ENCODE results near the gene WDR53. TPM values are rescaled to one million over a fixed set of nuclear protein-coding genes. Genes with fewer than 3 reads are reported as not detected.
"Not testable (repeated sequence)": the region's sequence is repeated elsewhere in the genome, so short reads cannot be mapped to it uniquely, and the experiment has no call there.

WDR53 gene
- total RNA-seq, 2 experiments from 2014 or later = 27.2 to 29.3 TPM

DNA sequence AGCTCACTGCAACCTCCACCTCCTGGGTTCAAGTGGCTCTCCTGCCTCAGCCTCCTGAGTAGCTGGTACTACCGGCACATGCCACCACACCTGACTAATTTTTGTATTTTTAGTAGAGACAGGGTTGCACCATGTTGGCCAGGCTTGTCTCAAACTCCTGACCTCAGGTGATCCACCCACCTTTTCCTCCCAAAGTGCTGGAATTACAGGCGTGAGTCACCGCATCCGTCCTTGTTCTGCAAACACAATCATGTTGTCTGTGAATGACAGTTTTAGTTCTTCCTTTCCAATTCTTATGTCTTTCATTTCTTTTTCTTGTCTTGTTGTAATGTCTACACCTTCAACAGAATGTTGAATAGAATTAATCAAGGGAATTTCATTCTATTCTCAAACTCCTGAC lies 36.9 kb downstream of the WDR53 start:
- H3K27ac Mint-ChIP-seq = no peak overlapping the region
- no peak for DNase-seq
- ChIA-PET POLR2A (interaction anchor here (1.0 to 4.2 kb wide), 2 partner anchors 29 to 37 kb away, joined by 3 to 42 read pairs; partner anchors contain the start of genes FBXO45, RNF168 and WDR53), CTCF (interaction anchor here (1.0 to 1.4 kb wide), 2 partner anchors 13 to 78 kb away, joined by 3 to 4 read pairs; no protein-coding TSS in a partner anchor)
- no peak overlapping the region for H3K4me3 Mint-ChIP-seq
- peaks cover 5% of the 10 kb centered on the region for H3K9me3 Mint-ChIP-seq
- H3K27me3 Mint-ChIP-seq = peaks cover 1% of the 10 kb centered on the region
- H3K36me3 Mint-ChIP-seq (ENCODE audit: low read depth) = peaks cover 8% of the 10 kb centered on the region
- H3K4me1 Mint-ChIP-seq = peaks cover 22% of the 10 kb centered on the region

DNA sequence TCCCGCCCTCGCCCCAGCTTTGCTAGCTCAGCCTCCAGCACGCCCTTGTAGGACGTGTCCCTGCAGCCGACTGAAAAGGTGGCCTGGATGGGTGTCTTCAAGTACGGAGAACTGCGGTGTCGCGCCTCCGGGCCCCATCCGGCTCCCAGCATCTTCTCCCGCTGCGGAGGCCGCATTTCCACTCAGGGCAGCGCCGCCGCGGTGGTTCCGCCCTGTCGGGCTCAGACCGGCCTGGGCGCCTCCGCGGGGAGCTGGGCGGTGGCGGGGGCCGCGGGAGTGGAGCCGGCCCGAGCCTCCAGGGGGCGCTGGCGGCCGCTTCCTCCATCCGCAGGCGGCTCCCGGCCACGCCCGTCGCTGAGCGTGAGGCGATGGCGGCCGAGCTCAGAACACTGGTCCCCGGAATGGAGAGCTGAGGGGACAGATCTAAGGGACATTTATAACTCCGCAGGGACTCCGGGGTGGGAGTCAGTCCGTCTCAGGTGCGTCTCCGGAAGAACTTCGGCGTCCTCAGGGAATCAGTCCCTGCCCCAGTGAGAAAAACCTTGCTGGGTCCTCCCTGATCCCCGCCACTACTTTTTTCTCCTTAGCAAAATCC lies 39.6 kb downstream of the WDR53 start:
- Mint-ChIP-seq H3K27me3 (no peaks in the 10 kb centered on the region), H3K4me1 (peaks cover 22% of the 10 kb centered on the region), H3K9me3 (peaks cover 5% of the 10 kb centered on the region), H3K4me3 (peak overlapping the region; percentile 73), H3K36me3 (ENCODE audit: low read depth) (peaks cover 8% of the 10 kb centered on the region), H3K27ac (peak overlapping the region; percentile 85)
- ChIA-PET CTCF (interaction anchor here (0.6 to 2.3 kb wide), 73 partner anchors 8 to 517 kb away, joined by 3 to 24 read pairs (median 4); partner anchors contain the start of genes CEP19, DYNLT2B, FBXO45 and NCBP2), POLR2A (interaction anchor here (0.7 to 4.2 kb wide), 34 partner anchors 9 to 503 kb away, joined by 3 to 42 read pairs (median 5); partner anchors contain the start of genes CEP19, DYNLT2B, FBXO45 and NCBP2)
- DNase-seq = peak; percentile 90

DNA sequence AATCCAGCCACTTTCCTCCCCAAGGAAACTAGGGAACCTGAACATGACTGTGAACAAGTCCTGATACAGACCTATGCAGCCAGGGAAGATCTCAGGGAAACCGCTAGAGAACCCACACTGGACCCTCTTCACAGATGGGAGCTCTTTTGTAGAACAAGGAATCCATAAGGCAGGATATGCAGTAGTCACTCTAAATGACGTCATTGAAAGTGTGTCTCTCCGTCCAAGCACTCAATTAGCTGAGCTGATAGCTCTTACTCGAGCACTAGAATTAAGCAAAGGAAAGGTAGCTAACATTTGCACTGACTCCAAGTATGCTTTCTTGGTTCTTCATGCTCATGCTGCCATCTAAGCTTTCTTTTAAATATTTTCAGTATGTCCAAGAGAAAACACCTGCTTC lies 43.2 kb downstream of the WDR53 start:
- Mint-ChIP-seq H3K36me3 (ENCODE audit: low read depth) (peaks cover 7% of the 10 kb centered on the region), H3K9me3 (peaks cover 19% of the 10 kb centered on the region), H3K27me3 (no peaks in the 10 kb centered on the region), H3K4me3 (no peak overlapping the region), H3K4me1 (peaks cover 18% of the 10 kb centered on the region), H3K27ac (no peak overlapping the region)
- CTCF ChIA-PET = interaction anchor here (0.8 to 1.5 kb wide), 4 partner anchors 46 to 445 kb away, joined by 3 to 4 read pairs (median 4); no protein-coding TSS in a partner anchor
- POLR2A ChIA-PET = no interaction called here
- no peak for DNase-seq

DNA sequence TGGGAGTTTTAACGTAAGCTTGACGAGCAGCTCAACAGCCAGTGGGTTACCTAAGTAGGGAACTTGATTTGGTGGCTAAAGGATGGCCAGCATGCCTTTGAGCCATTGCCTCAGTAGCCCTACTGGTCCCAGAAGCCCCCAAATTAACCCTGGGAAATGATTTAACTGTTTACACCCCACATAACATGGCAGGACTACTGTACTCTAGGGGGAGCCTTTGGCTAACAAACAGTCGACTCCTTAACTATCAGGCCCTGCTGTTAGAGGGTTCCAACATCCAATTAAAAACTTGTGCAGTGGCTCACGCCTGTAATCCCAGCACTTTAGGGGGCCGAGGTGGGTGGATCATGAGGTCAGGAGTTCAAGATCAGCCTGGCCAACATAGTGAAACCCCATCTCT lies 43.8 kb downstream of the WDR53 start:
- Mint-ChIP-seq H3K27ac (no peak overlapping the region), H3K4me3 (no peak overlapping the region), H3K27me3 (no peaks in the 10 kb centered on the region), H3K4me1 (peaks cover 18% of the 10 kb centered on the region), H3K9me3 (peaks cover 24% of the 10 kb centered on the region), H3K36me3 (ENCODE audit: low read depth) (peaks cover 7% of the 10 kb centered on the region)
- ChIA-PET CTCF (interaction anchor here (0.8 to 2.9 kb wide), 12 partner anchors 10 to 448 kb away, joined by 3 to 15 read pairs (median 4); partner anchors contain the start of gene SMCO1), POLR2A (interaction anchor here (0.6 to 1.2 kb wide), 2 partner anchors 85 to 111 kb away, joined by 3 read pairs; no protein-coding TSS in a partner anchor)
- DNase-seq = no peak

DNA sequence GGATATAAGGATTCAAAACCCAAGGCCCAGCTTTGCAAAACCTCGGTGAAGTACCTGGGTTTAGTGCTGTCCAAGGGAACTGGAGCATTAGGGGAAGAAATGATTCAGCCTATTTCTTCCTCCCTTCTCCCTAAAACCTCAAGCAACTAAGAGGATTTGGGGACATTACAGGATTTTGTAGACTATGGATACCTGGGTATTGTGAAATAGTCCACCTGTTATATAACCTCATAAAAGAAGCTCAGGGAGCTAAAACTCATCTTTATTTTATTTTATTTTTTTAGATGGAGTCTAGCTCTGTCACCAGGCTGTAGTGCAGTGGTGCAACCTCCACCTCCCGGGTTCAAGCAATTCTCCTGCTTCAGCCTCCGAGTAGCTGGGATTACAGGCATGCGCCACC lies 44.5 kb downstream of the WDR53 start:
- POLR2A ChIA-PET = interaction anchor here (1.2 to 1.5 kb wide), 2 partner anchors 86 to 344 kb away, joined by 3 read pairs; partner anchors contain the start of gene SENP5
- H3K27me3 Mint-ChIP-seq = no peaks in the 10 kb centered on the region
- no peak for DNase-seq
- peaks cover 13% of the 10 kb centered on the region for H3K36me3 Mint-ChIP-seq (ENCODE audit: low read depth)
- H3K4me3 Mint-ChIP-seq = no peak overlapping the region
- peaks cover 30% of the 10 kb centered on the region for H3K9me3 Mint-ChIP-seq
- no peak overlapping the region for H3K27ac Mint-ChIP-seq
- CTCF ChIA-PET = interaction anchor here (0.6 to 2.9 kb wide), 14 partner anchors 10 to 448 kb away, joined by 3 to 15 read pairs (median 4); partner anchors contain the start of gene SMCO1
- H3K4me1 Mint-ChIP-seq = peaks cover 12% of the 10 kb centered on the region

DNA sequence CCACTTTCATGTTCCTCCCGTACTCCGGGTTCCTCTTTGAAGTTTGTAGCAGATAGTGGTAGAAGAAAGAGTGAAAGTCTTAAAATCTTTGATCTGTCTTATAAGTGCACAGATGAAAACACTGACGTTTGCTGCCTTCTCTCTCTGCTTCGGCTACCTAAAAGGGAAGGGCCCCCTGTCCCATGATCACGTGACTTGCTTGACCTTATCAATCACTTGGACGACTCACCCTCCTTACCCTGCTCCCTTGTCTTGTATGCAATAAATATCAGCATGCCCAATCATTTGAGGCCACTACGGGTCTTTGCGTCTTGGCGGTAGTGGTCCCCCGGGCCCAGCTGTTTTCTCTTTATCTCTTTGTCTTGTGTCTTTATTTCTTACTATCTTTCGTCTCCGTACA lies 47.1 kb downstream of the WDR53 start:
- H3K4me1 Mint-ChIP-seq, H3K27ac Mint-ChIP-seq, H3K27me3 Mint-ChIP-seq, H3K4me3 Mint-ChIP-seq, POLR2A ChIA-PET, DNase-seq: not testable (repeated sequence)
- peaks cover 13% of the 10 kb centered on the region for H3K36me3 Mint-ChIP-seq (ENCODE audit: low read depth)
- CTCF ChIA-PET = interaction anchor here (0.6 to 2.6 kb wide), 6 partner anchors 7 to 268 kb away, joined by 3 to 12 read pairs (median 4); no protein-coding TSS in a partner anchor
- H3K9me3 Mint-ChIP-seq = peaks cover 34% of the 10 kb centered on the region

DNA sequence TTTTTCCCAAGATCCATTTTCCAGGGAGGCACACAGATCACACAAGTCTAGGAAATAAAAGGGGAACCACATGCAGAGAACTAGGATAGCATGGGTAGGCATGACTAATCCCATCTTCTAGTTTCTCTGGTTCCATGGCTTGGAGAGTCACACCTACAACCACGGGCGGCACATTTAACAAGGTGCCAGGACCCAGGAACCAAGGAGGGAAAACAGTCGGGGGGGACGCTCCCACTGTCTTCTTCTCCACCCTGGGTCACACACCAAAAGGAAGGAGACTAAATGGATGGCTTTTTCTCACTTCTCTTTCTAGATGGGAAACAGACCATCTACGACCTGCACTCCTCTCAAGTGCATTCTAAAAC lies 48.7 kb downstream of the WDR53 start:
- POLR2A ChIA-PET = interaction anchor here (1.5 kb wide), 1 partner anchor 265 kb away, joined by 5 read pairs; no protein-coding TSS in a partner anchor
- CTCF ChIA-PET = interaction anchor here (0.9 to 1.5 kb wide), 5 partner anchors 9 to 452 kb away, joined by 3 to 7 read pairs (median 4); no protein-coding TSS in a partner anchor
- Mint-ChIP-seq H3K4me3 (no peak overlapping the region), H3K4me1 (peaks cover 2% of the 10 kb centered on the region), H3K27me3 (peaks cover 2% of the 10 kb centered on the region), H3K36me3 (ENCODE audit: low read depth) (peaks cover 13% of the 10 kb centered on the region), H3K9me3 (peaks cover 38% of the 10 kb centered on the region), H3K27ac (no peak overlapping the region)
- DNase-seq = no peak

DNA sequence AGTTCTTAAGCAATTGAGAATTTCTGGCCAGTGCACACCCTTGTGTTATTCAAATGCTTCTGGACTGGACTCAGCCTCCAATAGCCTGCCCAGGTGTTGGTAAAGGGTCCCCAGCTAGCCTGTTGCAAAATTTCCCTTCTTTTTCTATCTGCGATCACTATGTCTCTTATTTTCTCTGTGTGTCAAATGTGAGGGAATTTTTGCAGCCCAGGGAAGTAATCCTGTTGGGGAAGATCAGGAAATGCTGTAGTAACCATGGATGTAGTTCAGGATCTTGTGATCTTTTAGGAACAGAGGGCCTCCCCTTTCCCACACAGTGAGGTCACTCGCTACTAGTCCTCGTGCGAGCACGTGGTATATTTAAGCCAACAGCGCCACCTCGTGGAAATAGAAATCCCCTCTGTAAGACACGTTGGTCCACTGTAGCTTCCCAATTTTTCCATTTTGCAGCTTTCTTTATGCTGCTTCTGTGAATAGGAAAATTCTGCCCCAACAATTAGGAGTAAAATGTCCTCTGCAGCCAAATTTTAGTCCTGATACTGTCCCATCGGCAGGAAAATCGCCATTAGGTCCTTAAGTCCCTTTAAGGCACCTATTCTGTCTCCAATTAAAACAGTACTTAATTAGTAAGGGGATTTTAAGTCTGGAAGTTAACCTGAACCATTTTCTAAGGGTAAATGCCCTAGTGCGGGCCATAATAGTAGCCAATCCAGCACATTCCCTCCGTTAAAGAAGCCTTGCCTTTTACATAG lies 49.2 kb downstream of the WDR53 start:
- Mint-ChIP-seq H3K4me1 (peaks cover 2% of the 10 kb centered on the region), H3K9me3 (peaks cover 38% of the 10 kb centered on the region), H3K27me3 (peaks cover 2% of the 10 kb centered on the region), H3K4me3 (no peak overlapping the region), H3K36me3 (ENCODE audit: low read depth) (peaks cover 13% of the 10 kb centered on the region), H3K27ac (no peak overlapping the region)
- DNase-seq = peak; percentile 71
- CTCF ChIA-PET = interaction anchor here (0.8 to 2.0 kb wide), 9 partner anchors 10 to 503 kb away, joined by 3 to 9 read pairs (median 4); no protein-coding TSS in a partner anchor
- POLR2A ChIA-PET = interaction anchor here (1.2 to 1.5 kb wide), 3 partner anchors 15 to 264 kb away, joined by 3 to 5 read pairs (median 4); partner anchors contain the start of genes FBXO45, RNF168 and WDR53

DNA sequence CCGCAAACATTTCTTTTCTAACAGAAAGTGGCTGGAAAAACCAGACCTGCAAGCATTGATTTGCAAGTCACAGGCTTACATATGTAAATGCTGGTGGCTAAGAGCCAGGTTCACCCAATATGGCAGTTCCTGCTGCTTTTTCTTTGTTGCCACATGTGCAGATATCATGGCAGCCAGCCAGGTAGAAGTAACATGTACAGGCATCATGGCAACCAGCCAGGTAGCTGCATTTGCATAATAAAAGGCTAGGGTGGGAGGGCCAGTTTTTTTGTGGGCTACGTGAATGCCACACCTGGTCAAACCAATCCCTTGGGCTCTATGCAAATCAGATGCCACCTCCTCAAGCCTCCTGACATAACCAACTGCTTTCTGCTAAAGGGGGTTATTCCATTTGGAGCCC lies 50.4 kb downstream of the WDR53 start:
- H3K27me3 Mint-ChIP-seq = peaks cover 2% of the 10 kb centered on the region
- no peak overlapping the region for H3K4me3 Mint-ChIP-seq
- CTCF ChIA-PET = interaction anchor here (1.1 to 2.0 kb wide), 3 partner anchors 10 to 31 kb away, joined by 4 to 9 read pairs (median 4); no protein-coding TSS in a partner anchor
- no peak for DNase-seq
- H3K36me3 Mint-ChIP-seq (ENCODE audit: low read depth) = peaks cover 13% of the 10 kb centered on the region
- H3K27ac Mint-ChIP-seq = no peak overlapping the region
- POLR2A ChIA-PET = interaction anchor here (1.2 to 1.7 kb wide), 2 partner anchors 11 to 14 kb away, joined by 3 to 5 read pairs; partner anchors contain the start of gene RNF168
- peaks cover 2% of the 10 kb centered on the region for H3K4me1 Mint-ChIP-seq
- peaks cover 38% of the 10 kb centered on the region for H3K9me3 Mint-ChIP-seq

DNA sequence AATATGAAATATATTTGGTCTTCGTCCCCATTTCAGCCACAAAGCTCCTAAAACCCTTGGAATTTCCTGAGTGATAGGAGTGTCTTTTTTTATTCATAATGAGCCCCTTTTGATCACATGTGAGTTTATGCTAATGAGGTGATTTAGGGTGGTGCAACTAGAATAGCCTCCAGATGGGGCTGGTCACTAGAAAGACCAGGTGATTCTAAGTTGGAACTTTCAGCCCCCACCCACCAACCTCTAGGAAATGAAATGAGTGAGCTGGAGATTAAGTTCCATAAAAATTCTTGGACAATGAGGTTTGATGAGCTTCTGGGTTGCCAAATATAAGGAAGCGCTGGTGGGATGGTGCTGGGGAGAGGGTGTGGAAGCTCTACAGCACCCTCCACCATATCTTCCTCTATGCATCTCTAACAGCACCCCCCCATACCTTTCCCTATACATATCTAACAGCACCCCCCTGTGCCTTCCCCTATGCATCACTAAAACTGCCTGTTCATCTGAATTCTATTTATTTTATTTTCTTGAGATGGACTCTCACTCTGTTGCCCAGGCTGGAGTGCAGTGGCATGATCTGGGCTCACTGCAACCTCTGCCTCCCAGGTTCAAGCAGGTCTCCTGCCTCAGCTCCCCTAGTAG lies 51.1 kb downstream of the WDR53 start:
- no peak for DNase-seq

DNA sequence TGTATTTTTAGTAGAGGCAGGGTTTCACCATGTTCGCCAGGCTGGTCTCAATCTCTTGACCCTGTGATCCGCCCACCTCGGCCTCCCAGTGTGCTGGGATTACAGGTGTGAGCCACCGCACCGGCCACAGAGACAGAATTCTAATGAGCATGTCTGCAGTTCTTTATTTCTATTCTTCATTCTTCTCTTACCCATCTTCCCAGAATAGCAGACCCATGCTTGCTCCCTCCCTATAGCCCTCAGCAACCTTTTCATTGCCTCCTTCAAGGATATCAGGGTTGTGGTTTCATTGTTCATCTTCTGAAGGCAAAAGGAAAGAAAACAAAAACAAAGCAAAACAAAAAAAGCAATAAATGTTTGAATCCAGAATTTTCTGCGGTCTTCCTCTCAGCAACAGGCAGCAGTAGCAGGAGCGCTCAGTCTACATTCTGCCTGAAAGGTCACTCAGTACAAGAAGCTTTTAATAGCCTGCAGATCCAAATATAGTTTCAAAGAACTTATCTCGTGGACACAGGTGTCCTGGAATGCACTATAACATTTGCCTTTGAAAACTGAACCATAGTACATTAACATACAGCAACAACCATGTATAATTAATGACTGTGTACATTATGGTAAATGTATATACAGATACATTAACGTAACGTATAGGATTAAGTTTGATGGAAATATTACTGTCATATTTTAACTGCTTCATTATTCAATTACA lies 53.3 kb downstream of the WDR53 start, which contains the start of gene SMCO1:
TSS of gene SMCO1 (minus strand) at position 434 of the 709 bp plus-strand sequence. CDS start at position 297, 137 bp downstream.
- H3K27ac Mint-ChIP-seq = no peak within 1 kb of the TSS
- H3K4me3 Mint-ChIP-seq = no peak within 1 kb of the TSS
- peaks cover 10% of the 10 kb centered on the region for H3K4me1 Mint-ChIP-seq
- H3K9me3 Mint-ChIP-seq = peaks cover 18% of the 10 kb centered on the region
- peaks cover 12% of the 10 kb centered on the region for H3K27me3 Mint-ChIP-seq
- no peak for DNase-seq
- ChIA-PET CTCF (interaction anchor here (2.1 kb wide), 1 partner anchor 8 kb away, joined by 15 read pairs; no protein-coding TSS in a partner anchor), POLR2A (interaction anchor here (2.1 kb wide), 1 partner anchor 14 kb away, joined by 7 read pairs; no protein-coding TSS in a partner anchor)
- peaks cover 7% of the 10 kb centered on the region for H3K36me3 Mint-ChIP-seq (ENCODE audit: low read depth)

More for the DNA sequence above, 51.1 kb downstream of the WDR53 start:
- H3K4me3 Mint-ChIP-seq = no peak overlapping the region
- H3K27me3 Mint-ChIP-seq = peaks cover 2% of the 10 kb centered on the region
- peaks cover 33% of the 10 kb centered on the region for H3K9me3 Mint-ChIP-seq
- H3K36me3 Mint-ChIP-seq (ENCODE audit: low read depth) = peaks cover 13% of the 10 kb centered on the region
- H3K27ac Mint-ChIP-seq = no peak overlapping the region
- POLR2A ChIA-PET = interaction anchor here (1.7 kb wide), 1 partner anchor 11 kb away, joined by 5 read pairs; no protein-coding TSS in a partner anchor
- H3K4me1 Mint-ChIP-seq = peaks cover 3% of the 10 kb centered on the region
- CTCF ChIA-PET = interaction anchor here (1.0 to 2.0 kb wide), 5 partner anchors 10 to 31 kb away, joined by 4 to 9 read pairs (median 5); no protein-coding TSS in a partner anchor
